Stimulated activated CD4-positive, alpha-beta T cell treated with anti-CD3 and anti-CD28 coated beads, Interleukin-1b, Interleukin-23, amount 100 ng/mL, for 4 hours (primary cell): ENCODE data around the gene RHBG.

Source experiments
- DNase-seq, 2 donors: peaks; one replicate each; pipeline ENCODE4 v3.0.0-alpha.2; 2020; ENCODE audit warnings: low read depth in 2 of 2

RHBG gene

GRCh38 chr1:156424806-156425432 lies 55.9 kb downstream of the RHBG start:
- no peak for DNase-seq

- DNase-seq = no peak
These were observed 56.9 kb downstream of the RHBG start for GRCh38 chr1:156425943-156426342.

- no peak for DNase-seq
These were observed 58.9 kb downstream of the RHBG start for GRCh38 chr1:156427957-156428356.

GRCh38 chr1:156428746-156429288 lies 59.8 kb downstream of the RHBG start:
- no peak for DNase-seq

GRCh38 chr1:156429313-156430060 lies 60.5 kb downstream of the RHBG start:
- no peak for DNase-seq

GRCh38 chr1:156430303-156430702 lies 61.3 kb downstream of the RHBG start:
- DNase-seq = no peak

- DNase-seq = no peak
These were observed 61.9 kb downstream of the RHBG start for GRCh38 chr1:156430866-156431265.

- no peak for DNase-seq
These were observed 62.4 kb downstream of the RHBG start for GRCh38 chr1:156431366-156431765.

- DNase-seq = no peak
These were observed 63.0 kb downstream of the RHBG start for GRCh38 chr1:156431769-156432668.

GRCh38 chr1:156432669-156433018 lies 63.6 kb downstream of the RHBG start:
- DNase-seq = no peak

- no peak for DNase-seq
These were observed 64.0 kb downstream of the RHBG start for GRCh38 chr1:156433032-156433431.

GRCh38 chr1:156433602-156434001 lies 64.6 kb downstream of the RHBG start:
- no peak for DNase-seq
